HG03097 (cell line): Measurements from ENCODE around the gene PEX26.
"Not testable (repeated sequence)": the region's sequence is repeated elsewhere in the genome, so short reads cannot be mapped to it uniquely, and the experiment has no call there.

Source experiments
- ATAC-seq: cut with Tn5 transposase; IDR thresholded peaks from one replicate; pipeline ENCODE4 v1.9.1; 2021; ENCODE audit not compliant: unreplicated experiment, low FRiP score

PEX26 gene

DNA sequence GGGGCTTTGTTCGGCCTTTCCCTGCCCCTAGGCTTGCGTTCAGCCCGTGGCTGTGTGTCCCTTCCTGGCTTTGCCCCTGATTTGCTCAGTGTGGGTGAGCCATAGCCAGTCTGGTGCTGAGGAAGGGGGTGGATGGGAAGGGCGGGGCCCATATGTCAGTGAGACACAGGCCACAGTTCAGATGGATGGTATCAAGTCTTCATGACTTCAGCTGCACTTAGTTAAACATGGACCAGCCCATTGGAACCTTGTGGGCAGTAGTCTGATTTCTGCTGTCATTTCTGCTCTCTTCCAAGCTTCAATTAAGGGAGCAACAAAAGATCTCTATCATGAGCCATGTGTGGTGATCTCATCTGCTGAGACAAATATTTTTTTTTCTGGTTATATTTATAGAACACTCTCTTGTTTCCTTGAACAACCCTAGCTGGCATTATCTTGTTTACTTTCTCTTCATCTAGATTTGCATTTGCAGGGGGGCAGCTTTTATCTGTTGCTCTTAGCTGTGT is 21.6 kb upstream of the PEX26 start:
- no peak for ATAC-seq

DNA sequence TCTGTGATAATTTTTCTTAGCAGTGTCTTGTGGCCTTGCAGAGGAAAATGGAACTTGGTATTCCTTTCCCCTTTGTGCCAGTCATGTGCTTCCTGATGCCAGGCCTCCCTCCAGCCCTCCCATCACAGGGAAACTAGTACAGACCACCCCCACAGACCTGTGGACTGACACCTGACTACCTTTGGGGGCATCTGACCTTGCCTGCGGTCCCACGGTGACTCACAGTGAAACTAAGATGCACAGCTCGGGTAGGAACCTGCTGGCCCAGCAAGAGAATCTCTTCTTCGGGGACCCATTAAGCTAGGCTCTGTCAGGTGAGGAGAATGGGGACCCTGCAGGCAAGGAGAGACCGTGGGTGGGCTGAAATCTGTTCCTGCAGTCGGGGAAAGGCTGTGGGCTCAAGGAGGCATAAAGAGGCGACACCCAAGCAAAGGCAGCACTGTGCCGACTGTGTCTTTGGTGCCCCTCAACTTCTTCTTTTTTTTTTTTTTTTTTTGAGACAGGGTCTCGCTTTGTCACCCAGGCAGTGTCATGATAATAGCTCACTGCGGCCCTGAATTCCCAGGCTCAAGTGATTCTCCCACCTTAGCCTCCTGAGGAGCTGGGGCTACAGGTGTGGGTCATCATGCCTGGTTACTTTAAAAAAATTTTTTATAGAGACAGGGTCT is 20.8 kb upstream of the PEX26 start:
- ATAC-seq = peak; percentile 55

DNA sequence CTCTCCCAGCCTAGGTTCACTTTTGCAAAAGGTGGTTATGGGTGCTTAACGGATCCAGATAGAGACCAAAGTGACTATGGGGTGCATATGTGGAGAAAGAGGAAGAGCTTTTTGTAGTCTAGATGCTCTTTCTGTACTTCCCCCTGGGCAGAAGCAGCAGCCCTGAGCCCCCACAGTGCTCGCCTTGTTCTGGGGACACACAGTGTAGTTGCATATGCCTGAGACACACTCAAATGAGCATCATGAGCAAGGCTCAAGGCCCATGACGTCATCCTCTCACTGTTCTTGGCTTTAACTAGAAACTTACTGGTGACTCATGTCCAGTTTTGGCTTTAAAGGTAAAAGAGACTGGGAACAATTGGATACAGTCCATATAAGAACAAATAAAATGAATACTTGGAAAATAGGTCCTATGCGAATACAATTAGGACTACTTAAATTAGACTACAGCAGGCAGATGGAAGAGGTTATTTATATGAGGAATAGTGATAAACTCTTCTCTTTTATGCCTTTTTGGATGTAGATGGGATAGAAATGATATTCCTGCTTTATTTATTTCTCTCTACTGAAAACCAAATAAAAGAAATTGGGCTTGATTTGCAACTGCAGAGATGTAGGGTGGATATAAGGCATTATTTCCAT is 20.1 kb upstream of the PEX26 start:
- ATAC-seq = peak; percentile 55

DNA sequence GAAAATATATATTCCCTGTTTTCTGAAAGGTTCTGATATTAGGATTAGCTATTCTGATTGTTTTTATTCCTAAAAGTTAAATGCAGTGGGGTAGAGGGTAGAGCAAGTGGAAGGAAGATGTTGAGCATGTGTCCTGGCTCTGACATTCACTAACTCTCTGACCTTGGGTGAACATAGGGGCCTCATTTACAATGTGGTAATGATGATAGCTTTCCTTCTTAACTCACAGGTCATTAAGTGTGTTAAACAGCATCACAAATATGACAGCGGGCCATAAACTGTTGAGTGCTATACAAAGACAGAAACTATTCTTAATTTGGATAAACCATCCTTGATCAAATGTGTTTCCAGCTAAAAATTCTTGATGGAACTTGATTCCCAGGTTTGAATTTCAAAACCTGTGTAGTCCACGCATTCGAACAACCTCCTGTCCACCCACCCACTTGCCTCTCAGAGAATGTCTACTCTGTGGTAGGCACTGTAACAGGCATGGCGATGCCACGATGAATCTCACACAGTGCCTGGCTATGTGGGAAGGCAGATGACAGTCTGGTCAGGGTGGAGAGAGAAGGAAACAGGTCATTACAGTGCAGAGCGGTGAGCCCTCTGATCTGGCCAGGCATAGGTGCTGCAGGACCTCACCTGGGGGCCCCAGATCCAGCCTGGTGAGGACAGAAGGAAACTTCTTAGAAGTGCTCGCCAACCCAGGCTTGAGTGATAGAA is 19.3 kb upstream of the PEX26 start:
- no peak for ATAC-seq

DNA sequence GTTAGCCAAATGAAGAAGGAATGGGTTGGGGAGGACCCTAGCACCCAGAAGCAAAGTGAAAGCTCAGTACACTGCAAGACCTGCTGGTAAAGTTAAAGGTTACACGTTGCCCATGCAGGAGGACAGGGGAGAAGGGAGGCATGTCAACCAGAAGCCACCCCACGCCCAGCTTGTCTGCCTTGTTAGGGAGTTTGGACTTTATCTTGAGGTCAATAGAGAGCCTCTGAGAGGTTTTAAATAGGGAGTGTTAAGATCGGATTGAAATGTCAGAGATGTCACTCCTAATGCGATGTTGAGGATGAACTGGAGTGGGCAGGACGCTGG is 18.7 kb upstream of the PEX26 start:
- ATAC-seq = no peak

DNA sequence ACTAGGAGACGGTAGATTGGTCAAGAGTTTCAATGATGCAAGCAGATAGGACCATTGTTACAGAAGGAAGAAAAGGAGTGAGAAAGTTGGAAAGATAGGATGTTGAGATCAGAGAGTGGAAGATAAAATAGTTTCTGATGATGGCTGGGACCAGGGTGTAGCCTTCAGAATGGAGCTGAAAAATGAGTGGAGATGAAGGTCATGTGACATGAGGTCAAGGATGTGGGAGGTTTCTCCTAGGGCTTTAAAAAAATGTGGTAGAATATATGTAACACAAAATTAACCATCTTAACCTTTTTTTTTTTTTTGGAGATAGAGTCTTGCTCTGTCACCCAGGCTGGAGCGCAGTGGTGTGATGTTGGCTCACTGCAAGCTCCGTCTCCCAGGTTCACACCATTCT is 18.3 kb upstream of the PEX26 start:
- no peak for ATAC-seq

DNA sequence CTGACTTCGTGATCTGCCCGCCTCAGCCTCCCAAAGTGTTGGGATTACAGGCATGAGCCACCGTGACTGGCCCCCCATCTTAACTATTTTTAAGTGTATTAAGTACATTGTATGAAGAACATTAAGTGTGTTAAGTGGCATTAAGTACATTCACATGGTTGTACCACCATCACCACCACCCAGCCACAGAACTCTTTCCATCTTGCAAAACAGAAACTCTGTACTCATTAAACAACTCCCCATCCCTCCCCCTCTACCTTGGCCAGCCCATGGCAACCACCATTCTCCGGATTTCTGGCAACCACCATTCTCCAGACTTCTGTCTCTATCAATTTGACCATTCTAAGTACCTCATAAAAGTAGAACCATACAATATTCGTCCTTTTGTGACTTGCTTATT is 17.8 kb upstream of the PEX26 start:
- ATAC-seq = no peak

DNA sequence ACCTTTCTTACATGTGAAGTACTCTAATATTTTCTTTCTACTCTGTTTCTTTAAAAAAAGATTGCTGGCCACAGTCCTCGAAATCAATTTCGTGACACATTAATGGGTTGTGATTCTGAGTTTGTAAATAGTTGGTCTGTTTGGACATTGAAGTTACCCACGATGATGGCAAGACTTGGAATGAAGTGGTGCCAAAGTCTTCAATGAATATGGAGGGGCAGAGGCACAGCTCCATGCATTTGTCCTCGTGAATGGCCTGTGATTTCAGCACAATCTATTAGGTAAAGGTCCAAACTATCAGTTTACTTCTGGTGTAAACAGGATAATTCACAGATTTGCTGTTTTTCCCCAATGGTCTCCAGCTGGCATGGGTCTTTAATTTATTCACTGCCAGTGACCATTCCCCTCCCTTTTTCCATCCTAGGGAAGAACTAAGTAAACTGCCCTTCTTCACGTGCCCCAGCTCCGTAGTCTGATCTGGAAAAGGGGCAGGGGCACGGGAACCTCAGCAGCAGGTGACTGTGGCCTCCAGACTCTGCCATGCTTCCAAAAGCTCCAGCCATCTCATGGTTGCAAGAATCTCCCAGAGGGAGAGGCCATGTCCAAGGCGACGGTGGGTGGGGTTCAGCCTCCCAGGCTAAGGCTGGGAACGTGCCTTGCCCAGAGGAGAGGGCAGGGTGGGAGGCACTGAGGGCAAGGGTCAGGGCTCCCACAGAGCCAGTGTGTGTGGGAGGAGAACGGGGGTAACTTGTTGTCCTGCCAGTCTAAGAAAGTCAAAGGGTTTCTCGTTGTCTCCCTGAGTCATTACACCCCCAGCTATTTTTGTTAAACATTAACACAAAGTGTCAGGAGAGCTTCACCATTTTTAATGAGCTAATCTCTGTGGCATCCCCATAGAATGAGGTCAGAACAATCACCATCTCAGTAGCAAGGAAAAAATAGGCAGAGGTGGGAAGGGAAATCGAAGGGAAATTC is 16.9 kb upstream of the PEX26 start:
- no peak for ATAC-seq

DNA sequence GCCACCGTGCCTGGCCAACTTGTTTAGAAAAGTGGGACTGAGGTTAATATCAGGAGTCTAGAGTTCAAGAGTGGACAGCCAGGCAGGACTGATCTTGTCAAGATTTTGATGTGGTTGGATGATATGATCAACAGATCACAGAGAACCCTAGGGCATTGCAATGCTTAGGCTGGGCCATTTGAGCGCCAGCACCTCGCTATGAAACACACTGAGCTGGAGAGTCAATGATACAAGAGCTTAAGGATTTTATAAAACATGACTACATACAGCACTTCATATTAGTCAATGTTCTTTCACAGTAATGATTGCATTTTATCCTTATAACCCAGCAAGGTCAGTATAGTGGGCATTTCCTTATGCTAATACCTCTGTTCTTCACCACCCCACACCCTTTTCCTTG is 15.4 kb upstream of the PEX26 start:
- ATAC-seq = no peak

DNA sequence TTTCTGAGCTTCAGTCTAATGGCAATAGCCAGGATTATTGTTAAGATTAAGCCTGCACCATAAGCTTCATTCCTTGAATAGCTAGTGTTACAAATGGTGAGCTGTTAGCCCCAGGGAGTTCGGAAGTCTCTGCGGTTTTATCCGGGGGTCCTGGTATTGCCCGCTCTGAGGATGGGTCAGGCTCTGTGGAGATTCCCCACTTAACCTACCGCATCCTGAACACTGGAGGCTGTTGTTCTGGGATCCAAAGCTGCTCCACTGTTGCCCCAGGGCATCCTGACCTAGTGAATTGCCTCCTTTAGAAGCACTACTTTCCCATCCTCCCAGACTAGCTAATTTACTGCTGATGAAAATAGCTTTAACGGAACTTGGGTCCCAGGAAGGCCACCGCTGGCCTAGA is 14.5 kb upstream of the PEX26 start:
- ATAC-seq = no peak

DNA sequence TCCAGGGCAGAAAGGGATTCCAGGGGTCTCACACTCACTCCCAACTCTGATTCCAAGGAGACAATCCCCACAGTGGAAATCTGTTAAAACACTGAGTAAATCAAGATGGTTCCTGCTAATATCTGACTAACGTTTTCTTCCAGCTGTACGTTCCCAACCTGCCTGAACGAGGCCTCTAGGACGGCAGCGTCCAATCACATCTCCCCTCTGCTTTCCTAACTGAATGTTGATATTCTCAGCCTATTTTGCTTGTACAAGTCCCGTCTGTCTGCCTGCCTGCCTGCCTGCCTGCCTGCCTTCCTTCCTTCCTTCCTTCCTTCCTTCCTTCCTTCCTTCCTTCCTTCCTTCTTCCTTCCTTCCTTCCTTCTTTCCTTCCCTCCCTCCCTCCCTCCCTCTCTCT is 14.1 kb upstream of the PEX26 start:
- not testable (repeated sequence) for ATAC-seq

DNA sequence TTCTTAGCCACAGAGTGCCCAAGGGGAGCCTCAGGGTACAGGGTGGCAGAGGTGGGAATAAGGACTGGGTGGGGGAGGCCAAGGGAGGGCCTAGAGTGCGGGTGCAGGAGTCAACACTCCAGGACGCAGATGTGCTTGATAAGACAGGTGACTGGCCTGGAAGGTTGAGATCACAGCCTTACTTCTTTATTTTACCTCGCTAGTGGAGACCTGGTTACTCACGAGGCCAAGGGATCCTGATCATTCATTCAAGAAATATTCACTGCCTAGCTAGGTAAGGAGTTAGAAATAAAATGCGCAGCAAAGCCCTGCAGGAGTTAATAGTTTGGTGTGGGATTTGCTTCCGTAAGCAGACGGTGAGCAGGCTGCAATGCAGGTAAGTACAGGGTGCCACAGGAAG is 13.2 kb upstream of the PEX26 start:
- no peak for ATAC-seq

DNA sequence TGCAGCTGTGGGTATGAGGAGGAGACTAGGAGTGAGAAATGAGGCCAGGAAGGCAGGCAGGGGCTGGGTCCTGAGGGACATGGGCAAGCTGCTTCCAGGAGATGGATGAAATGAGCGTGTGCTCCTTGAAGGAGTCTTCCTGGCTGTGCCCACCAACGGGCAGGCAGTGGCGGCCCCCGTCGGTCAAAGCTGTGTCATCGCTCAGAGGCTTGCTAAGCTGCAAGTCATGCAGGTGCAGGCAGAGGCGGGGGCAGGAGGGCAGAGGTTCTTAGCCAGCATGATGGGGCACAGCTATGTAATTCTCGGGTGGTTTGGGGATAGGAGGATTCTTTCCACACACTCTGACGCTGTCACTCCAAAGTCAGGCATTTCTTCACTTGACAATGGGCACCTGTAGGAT is 12.5 kb upstream of the PEX26 start:
- no peak for ATAC-seq

DNA sequence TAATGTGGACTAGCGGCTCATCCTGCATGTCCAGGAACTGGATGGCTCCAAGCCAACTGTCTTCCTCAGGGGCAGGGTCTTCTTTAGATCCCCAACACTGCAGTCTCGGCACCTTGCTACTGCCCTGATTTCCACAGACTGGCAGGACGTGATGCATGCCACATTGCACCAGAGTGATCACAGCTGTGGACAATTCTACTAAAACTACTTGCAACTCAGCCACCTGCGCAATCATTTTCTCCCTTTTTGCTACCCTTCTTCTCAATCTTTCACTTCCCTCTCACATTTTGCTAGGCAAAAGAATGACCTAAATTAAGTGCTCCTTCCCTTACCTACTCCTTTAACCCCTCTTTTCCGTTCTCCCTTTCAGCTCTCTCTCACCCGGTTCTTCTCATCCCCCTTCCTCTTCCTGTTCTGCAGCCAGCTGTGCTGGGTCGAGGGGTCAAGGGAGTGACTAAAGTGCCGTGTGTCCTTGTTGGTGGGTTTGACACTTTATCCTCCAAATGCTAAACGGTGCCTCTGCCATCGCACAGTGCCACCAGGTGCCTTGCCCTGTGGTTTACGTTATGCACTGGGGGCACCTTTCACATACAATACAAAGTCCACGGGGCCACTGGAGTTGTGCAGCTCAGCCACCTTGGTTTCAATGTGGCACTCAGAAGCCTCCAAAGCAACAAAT is 11.5 kb upstream of the PEX26 start:
- ATAC-seq = no peak

DNA sequence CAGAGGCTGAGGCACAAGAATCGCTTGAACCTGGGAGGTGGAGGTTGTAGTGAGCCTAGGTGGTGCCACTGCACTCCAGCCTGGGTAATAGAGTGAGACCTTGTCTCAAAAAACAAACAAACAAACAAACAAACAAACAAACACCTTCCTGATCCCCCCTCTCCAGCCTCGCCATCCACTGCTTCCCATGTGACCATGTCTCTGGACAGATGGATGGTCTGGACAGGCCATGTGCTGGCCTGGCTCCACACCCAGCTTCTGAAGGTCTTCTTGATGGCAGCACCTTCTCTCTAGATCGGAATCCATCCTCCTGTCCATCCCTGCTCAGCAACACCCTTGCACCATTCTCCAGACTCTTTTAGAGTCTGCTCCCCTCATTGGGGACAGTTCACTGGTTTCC is 10.7 kb upstream of the PEX26 start:
- no peak for ATAC-seq

DNA sequence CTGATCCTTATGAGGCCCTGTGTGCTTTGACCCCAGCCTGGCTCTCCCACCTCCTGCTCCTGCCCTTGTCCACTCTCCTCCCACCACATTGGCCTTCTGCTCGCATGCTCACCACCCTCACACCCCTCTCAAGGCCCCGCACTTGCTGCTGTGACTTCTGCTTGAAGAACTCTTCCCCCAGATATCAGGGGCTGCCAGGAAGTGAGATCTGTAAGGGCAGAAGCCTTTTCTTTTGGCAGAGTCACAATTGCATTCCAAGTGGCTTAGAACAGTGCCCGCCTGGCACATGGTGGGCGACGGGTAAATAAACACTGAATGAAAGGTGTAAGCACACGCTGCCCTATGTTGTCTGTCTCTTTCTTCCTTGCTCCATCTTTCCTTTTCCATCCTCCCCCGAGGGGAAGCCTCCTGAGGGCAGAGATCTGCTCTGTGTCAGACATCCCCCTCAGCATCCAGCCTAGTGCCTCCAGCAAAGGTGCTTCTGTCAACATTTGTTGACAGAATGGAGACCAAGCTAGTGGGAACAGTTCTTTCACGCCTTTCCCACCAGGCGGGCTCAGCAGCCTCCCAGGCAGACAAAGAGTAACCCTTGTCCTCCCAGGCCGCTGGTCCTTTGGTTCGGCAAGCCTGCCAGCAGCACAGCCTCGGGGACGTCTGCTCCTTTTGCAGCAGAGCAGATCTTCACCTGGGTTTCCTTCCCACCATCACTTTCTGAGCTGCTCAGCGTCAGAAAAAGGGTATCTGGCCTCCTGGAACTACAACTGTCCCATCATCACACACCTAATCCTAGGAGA is 10.0 kb upstream of the PEX26 start:
- ATAC-seq = no peak

DNA sequence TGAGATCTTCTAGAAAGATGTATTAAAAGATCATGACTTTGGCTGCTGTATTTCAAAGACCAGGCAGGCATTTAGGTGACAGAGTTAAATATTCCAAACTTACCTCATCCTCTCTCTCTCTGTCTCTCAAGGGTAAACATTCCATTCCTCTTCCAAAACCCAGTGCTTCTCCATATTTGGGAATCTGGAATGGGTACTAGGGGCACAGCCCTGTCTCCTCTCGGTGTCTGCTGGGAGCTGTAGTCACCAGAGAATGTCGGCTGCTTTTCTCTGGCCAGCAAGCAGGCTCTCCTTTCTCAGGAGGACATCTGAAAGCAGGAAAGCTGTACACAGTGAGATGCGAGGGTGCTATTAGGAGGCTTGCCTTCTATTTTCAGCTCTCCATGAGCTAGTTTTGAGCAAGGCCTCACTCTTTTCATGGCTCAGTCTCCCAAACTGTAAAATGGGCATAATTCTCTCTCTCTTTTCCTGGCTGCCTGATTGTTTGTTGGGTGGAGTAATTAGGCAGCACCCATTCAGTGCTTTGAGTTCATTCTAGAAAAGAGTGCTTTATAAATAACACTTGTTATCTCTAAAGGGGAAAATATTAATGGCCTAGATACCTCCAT is 9.3 kb upstream of the PEX26 start:
- ATAC-seq = no peak

DNA sequence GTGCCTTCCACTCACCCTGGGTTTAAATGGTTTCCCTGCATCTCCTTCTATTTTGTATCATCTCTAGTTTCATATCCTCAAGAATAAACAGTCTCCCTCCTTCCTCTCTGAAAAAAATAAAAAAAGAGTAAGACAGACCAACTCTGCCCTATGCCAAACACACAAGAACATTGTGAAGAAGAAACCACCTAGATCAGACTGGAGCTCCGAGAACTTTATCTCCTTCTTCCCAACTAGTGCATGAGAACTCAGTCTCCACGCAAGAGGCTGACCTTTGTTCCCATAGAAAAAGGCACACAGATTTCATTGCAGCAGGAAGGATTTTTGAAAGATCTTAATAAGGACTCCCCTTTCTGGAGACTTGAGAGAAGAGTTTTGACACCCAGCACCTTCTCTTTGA is 8.7 kb upstream of the PEX26 start:
- ATAC-seq = no peak

DNA sequence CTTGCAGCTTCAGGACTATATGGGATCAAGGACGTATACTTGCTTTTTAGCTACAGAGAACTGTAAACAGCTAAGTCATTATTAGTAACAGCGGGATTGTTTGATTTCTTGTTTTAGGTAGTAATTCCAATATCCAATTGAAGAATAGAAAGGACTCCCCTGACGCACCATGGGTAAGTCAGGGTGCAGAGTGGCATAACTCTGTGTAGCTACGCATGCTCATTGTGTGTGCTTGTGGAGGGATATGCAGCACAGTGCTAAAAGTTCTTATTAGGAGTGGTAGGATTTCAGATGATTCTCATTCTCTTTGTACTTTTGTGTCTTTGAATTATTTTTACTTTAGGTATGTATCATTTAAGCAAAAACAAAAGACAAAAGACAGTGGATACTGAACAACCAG is 7.7 kb upstream of the PEX26 start:
- ATAC-seq = no peak
